CD14-positive monocyte (primary cell): Measurements from ENCODE around the gene GPR33. TPM values are rescaled to one million over a fixed set of nuclear protein-coding genes. Genes with fewer than 3 reads are reported as not detected.

Experiments used
- DNase-seq, 3 donors: peaks; one replicate each; pipeline ENCODE4 v3.0.0-alpha.2; 2011 to 2022
- H2AFZ ChIP-seq: 2 replicates; pipeline ENCODE4 v1.6.0; 2012; ENCODE audit warnings: mild to moderate bottlenecking, low read depth, low read length, inconsistent platforms; ENCODE audit not compliant: insufficient read depth, poor library complexity, severe bottlenecking
- H3K27ac ChIP-seq, 2 donors: 1 replicate in 1 of 2; 2 replicates in 1 of 2; pipeline ENCODE4 v1.5.1; 2012 to 2013; ENCODE audit warnings: low read length in 2 of 2, control low read depth in 1 of 2, inconsistent platforms in 1 of 2, low read depth in 1 of 2, mild to moderate bottlenecking in 1 of 2
- H3K27me3 ChIP-seq, 2 donors: one replicate each; pipeline versions ENCODE4 v1.6.0 to v1.6.1; 2011 to 2013; ENCODE audit warnings: low read length in 2 of 2; ENCODE audit not compliant: control insufficient read depth in 2 of 2, insufficient read depth in 2 of 2
- H3K36me3 ChIP-seq, 2 donors: replicated peaks in 1 of 2; 1 replicate in 1 of 2; 2 replicates in 1 of 2; pipeline versions ENCODE4 v1.5.1 to v1.6.1; 2012 to 2013; ENCODE audit warnings: low read length in 2 of 2, control low read depth in 1 of 2, inconsistent platforms in 1 of 2, mild to moderate bottlenecking in 1 of 2; ENCODE audit not compliant: insufficient read depth in 2 of 2, control insufficient read depth in 1 of 2
- H3K4me1 ChIP-seq, 2 donors: 1 replicate in 1 of 2; 2 replicates in 1 of 2; pipeline versions ENCODE4 v1.5.1 to v1.6.1; 2012 to 2013; ENCODE audit warnings: low read length in 2 of 2, control low read depth in 1 of 2, inconsistent platforms in 1 of 2, mild to moderate bottlenecking in 1 of 2, moderate library complexity in 1 of 2; ENCODE audit not compliant: insufficient read depth in 2 of 2, control insufficient read depth in 1 of 2
- H3K4me2 ChIP-seq: replicated peaks from 2 replicates; pipeline ENCODE3; 2012; ENCODE audit warnings: low read length, moderate library complexity, mild to moderate bottlenecking; ENCODE audit not compliant: poor library complexity, severe bottlenecking; ENCODE audit errors: extremely low read depth
- H3K4me3 ChIP-seq, 3 experiments: fragments of 200-600 bp in 1 of 3; sonication (generic) in 1 of 3; replicated peaks in 1 of 3; 1 replicate in 2 of 3; 2 replicates in 1 of 3; pipeline ENCODE4 v1.5.1; 2011 to 2013; ENCODE audit warnings: low read length in 3 of 3, mild to moderate bottlenecking in 3 of 3, control low read depth in 2 of 3, low read depth in 2 of 3, inconsistent platforms in 1 of 3, moderate library complexity in 1 of 3
- H3K79me2 ChIP-seq: 2 replicates; pipeline ENCODE4 v1.6.0; 2012; ENCODE audit warnings: mild to moderate bottlenecking, control low read depth, inconsistent platforms, low read length, moderate library complexity; ENCODE audit not compliant: insufficient read depth
- H3K9ac ChIP-seq: 2 replicates; pipeline ENCODE4 v1.6.0; 2017; ENCODE audit warnings: low read length, mild to moderate bottlenecking; ENCODE audit not compliant: insufficient read depth, poor library complexity, severe bottlenecking
- H3K9me3 ChIP-seq, 2 donors: replicated peaks in 1 of 2; 1 replicate in 1 of 2; 2 replicates in 1 of 2; pipeline versions ENCODE4 v1.5.1 to v1.6.1; 2012 to 2013; ENCODE audit warnings: low read length in 2 of 2, control low read depth in 1 of 2; ENCODE audit not compliant: control insufficient read depth in 1 of 2, insufficient read depth in 1 of 2
- H4K20me1 ChIP-seq: 2 replicates; pipeline ENCODE4 v1.6.0; 2012; ENCODE audit warnings: mild to moderate bottlenecking, low read length, control low read depth, moderate library complexity; ENCODE audit not compliant: insufficient read depth
- H3K27ac Mint-ChIP-seq, 7 donors: one replicate each; pipeline ENCODE4 v1.8.0; 2020; ENCODE audit warnings: mild to moderate bottlenecking in 7 of 7, mixed read lengths in 7 of 7, moderate library complexity in 6 of 7, inconsistent platforms in 2 of 7
- H3K27me3 Mint-ChIP-seq, 3 donors: one replicate each; pipeline ENCODE4 v1.8.0; 2021 to 2022; ENCODE audit warnings: low read depth in 3 of 3, mild to moderate bottlenecking in 3 of 3, mixed read lengths in 3 of 3, moderate library complexity in 3 of 3, inconsistent platforms in 1 of 3
- H3K36me3 Mint-ChIP-seq, 2 donors: one replicate each; pipeline ENCODE4 v1.8.0; 2020; ENCODE audit warnings: mixed read lengths in 2 of 2, inconsistent platforms in 1 of 2, mild to moderate bottlenecking in 1 of 2
- H3K4me1 Mint-ChIP-seq: one replicate; pipeline ENCODE4 v1.8.0; 2020; ENCODE audit warnings: mild to moderate bottlenecking, mixed read lengths
- H3K4me3 Mint-ChIP-seq, 2 donors: one replicate each; pipeline ENCODE4 v1.8.0; 2020; ENCODE audit warnings: mild to moderate bottlenecking in 2 of 2, mixed read lengths in 2 of 2, moderate library complexity in 1 of 2
- H3K9me3 Mint-ChIP-seq, 7 donors: one replicate each; pipeline ENCODE4 v1.8.0; 2020 to 2022; ENCODE audit warnings: mixed read lengths in 7 of 7, mild to moderate bottlenecking in 6 of 7, moderate library complexity in 6 of 7, inconsistent platforms in 2 of 7
- CTCF ChIP-seq: fragments of 200-600 bp; IDR thresholded peaks from one replicate; pipeline ENCODE4 v1.8.0; 2022; ENCODE audit warnings: antibody characterized with exemption, mild to moderate bottlenecking
- WGBS: methylation state at CpG from one replicate; pipeline ENCODE4 v1.1.5; 2013; ENCODE audit warnings: missing lambda C conversion rate; ENCODE audit not compliant: insufficient coverage; 5-methylcytosine and 5-hydroxymethylcytosine counted together
- intact Hi-C, 2 donors: fragments of 100-400 bp; cut with micrococcal nuclease; formaldehyde crosslinking; loops; one replicate each; pipeline versions ENCODE4 v1.15.0 to v1.15.1; 2023
- polyA plus RNA-seq, 3 donors: library from polyadenylated mRNA; depleted of rRNA in 1 of 3; unstranded in 2 of 3; stranded (reverse) in 1 of 3; fragments of 300-500 nt in 2 of 3; fragments of >200 nt in 1 of 3; fragmentation: Illumina TruSeq in 2 of 3; gene quantifications; 1 replicate in 2 of 3; 2 replicates in 1 of 3; pipeline ENCODE4 v1.2.3, GENCODE V29; 2012 to 2021

Gene GPR33
- polyA plus RNA-seq, 3 donors, result 0.15 to 0.53 (median 0.28) TPM

GRCh38 chr14:31476131-31476866 lies 11.5 kb downstream of the GPR33 start:
- no peak overlapping the region for H3K9ac ChIP-seq
- intact Hi-C loops, result no loop called here
- H3K36me3 ChIP-seq, result no peaks in the 10 kb centered on the region
- Mint-ChIP-seq H3K4me3 (no peak overlapping the region), H3K9me3 (peaks cover 2 to 12% (median 9%) of the 10 kb centered on the region in 7 donors), H3K27ac (peak overlapping the region in 2 of 7 donors; percentile 41 to 57), H3K27me3 (peaks cover 0 to 8% (median 5%) of the 10 kb centered on the region in 3 donors), H3K36me3 (no peaks in the 10 kb centered on the region), H3K4me1 (peaks cover 3% of the 10 kb centered on the region)
- peak in 1 of 3 donors; percentile 70 for DNase-seq
- no peak for TF ChIP-seq CTCF
- H2AFZ ChIP-seq, result no peak overlapping the region
- WGBS, result 91% methylated on average over 2 of the region's 4 CpGs
- no peak overlapping the region for H3K27ac ChIP-seq
- H3K9me3 ChIP-seq, result no peaks in the 10 kb centered on the region
- no peaks in the 10 kb centered on the region for H3K79me2 ChIP-seq
- H3K4me1 ChIP-seq, result no peaks in the 10 kb centered on the region
- H4K20me1 ChIP-seq, result no peaks in the 10 kb centered on the region
- H3K27me3 ChIP-seq, result peaks cover 0 to 4% of the 10 kb centered on the region in 2 donors
- H3K4me2 ChIP-seq, result no peak overlapping the region
- H3K4me3 ChIP-seq, result no peak overlapping the region

- peaks cover 0 to 4% (median 0%) of the 10 kb centered on the region in 7 donors for H3K9me3 Mint-ChIP-seq
- Histone ChIP-seq H3K9me3 (no peaks in the 10 kb centered on the region), H3K36me3 (no peaks in the 10 kb centered on the region), H3K4me1 (no peaks in the 10 kb centered on the region), H3K27ac (no peak overlapping the region), H3K4me2 (no peak overlapping the region), H3K4me3 (no peak overlapping the region), H2AFZ (no peak overlapping the region), H3K9ac (no peak overlapping the region), H3K27me3 (no peaks in the 10 kb centered on the region), H3K79me2 (no peaks in the 10 kb centered on the region), H4K20me1 (no peaks in the 10 kb centered on the region)
- intact Hi-C loops, result no loop called here
- no peak overlapping the region for H3K27ac Mint-ChIP-seq
- TF ChIP-seq CTCF, result no peak
- no peak for DNase-seq
- no peak overlapping the region for H3K4me3 Mint-ChIP-seq
- H3K4me1 Mint-ChIP-seq, result peaks cover 4% of the 10 kb centered on the region
- H3K27me3 Mint-ChIP-seq, result peaks cover 0 to 1% (median under 1%) of the 10 kb centered on the region in 3 donors
- 92% methylated on average over 6 of the region's 6 CpGs for WGBS
- no peaks in the 10 kb centered on the region for H3K36me3 Mint-ChIP-seq
Measured at GRCh38 chr14:31466554-31466953, 21.3 kb downstream of the GPR33 start.
